Measurements from ENCODE around the gene SLC4A8. TPM values are rescaled to one million over a fixed set of nuclear protein-coding genes. Genes with fewer than 3 reads are reported as not detected.
"Not testable (repeated sequence)": the region's sequence is repeated elsewhere in the genome, so short reads cannot be mapped to it uniquely, and the experiment has no call there.

SLC4A8 gene
- total and polyA plus RNA-seq, 7 donors: under 0.01 to 3.0 (median 0.71) TPM

DNA sequence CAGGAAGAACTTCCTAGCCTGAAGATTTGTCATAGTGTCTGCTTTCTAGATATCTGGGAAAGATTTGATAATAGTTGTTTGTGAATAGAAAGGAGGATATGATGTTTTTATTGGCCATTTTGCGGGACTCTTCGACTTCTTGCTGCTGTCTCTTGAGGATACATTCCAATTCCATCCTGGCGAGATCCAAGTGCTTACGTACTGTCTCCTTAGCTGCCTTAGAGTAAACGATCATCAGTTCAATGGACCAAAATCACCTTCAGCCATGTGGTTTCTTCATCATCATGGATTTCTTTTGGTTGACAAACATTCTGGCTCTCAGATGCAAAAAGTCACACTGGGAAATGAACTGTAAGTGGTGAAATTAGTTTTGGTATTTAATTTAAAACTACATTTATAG lies 83.7 kb downstream of the SLC4A8 start:
- Histone ChIP-seq H3K9me3 (no peaks in the 10 kb centered on the region), H3K4me1 (no peaks in the 10 kb centered on the region), H3K4me3 (no peak overlapping the region), H3K36me3 (no peaks in the 10 kb centered on the region), H3K27me3 (no peaks in the 10 kb centered on the region), H3K27ac (no peak overlapping the region)
- WGBS, 2 donors: 84% methylated on average over 5 of the region's 5 CpGs
- no peak for DNase-seq
- TF ChIP-seq POLR2A (IDR thresholded peaks at IDR 0.05) (no peak), POLR2AphosphoS5 (IDR thresholded peaks at IDR 0.05) (no peak), EP300 (IDR thresholded peaks at IDR 0.05) (no peak)
- TF ChIP-seq, protein P1, sequence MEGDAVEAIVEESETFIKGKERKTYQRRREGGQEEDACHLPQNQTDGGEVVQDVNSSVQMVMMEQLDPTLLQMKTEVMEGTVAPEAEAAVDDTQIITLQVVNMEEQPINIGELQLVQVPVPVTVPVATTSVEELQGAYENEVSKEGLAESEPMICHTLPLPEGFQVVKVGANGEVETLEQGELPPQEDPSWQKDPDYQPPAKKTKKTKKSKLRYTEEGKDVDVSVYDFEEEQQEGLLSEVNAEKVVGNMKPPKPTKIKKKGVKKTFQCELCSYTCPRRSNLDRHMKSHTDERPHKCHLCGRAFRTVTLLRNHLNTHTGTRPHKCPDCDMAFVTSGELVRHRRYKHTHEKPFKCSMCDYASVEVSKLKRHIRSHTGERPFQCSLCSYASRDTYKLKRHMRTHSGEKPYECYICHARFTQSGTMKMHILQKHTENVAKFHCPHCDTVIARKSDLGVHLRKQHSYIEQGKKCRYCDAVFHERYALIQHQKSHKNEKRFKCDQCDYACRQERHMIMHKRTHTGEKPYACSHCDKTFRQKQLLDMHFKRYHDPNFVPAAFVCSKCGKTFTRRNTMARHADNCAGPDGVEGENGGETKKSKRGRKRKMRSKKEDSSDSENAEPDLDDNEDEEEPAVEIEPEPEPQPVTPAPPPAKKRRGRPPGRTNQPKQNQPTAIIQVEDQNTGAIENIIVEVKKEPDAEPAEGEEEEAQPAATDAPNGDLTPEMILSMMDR (IDR thresholded peaks at IDR 0.05): no peak
- intact Hi-C loops (cut with DNase I): no loop called here

DNA sequence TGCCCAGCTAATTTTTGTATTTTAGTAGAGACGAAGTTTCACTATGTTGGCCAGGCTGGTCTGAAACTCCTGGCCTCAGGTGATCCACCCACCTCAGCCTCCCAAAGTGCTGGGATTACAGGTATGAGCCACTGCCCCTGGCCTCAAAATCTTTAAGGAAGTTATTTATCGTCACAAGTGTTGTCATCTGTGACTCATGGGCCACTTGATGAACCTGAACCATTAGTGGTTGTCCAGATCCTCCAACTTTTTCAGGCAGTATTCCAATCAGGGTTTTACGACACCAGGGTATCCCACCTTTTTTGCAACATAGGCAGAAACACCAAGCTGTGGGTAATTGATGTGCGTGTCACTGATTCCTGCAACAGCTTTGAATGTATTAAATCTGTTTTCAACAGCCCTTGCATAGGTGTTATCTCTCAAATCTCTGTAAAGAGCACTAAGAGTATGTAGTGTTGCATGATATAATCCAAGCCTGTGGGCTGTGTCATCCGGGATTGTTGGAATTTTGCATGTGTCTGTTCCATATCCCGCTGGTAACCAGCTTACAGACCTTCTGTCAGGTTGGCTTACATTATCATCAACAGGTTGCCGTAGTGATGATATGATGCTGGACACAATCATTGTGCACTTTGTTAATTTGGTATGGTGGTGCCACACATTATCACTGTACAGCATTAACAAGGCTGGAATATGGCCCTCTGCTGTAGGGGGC lies 87.1 kb downstream of the SLC4A8 start:
- intact Hi-C loops (cut with DNase I): no loop called here
- Histone ChIP-seq H3K4me1 (no peaks in the 10 kb centered on the region), H3K27ac (no peak overlapping the region), H3K9me3 (no peaks in the 10 kb centered on the region), H3K4me3 (no peak overlapping the region), H3K27me3 (no peaks in the 10 kb centered on the region), H3K36me3 (no peaks in the 10 kb centered on the region)
- WGBS, 2 donors: 93 to 95% methylated on average over 7 of the region's 7 CpGs
- TF ChIP-seq, protein P1 (IDR thresholded peaks at IDR 0.05): no peak
- TF ChIP-seq POLR2A (IDR thresholded peaks at IDR 0.05): no peak
- no peak for TF ChIP-seq EP300 (IDR thresholded peaks at IDR 0.05)
- TF ChIP-seq POLR2AphosphoS5 (IDR thresholded peaks at IDR 0.05): no peak
- DNase-seq: no peak

DNA sequence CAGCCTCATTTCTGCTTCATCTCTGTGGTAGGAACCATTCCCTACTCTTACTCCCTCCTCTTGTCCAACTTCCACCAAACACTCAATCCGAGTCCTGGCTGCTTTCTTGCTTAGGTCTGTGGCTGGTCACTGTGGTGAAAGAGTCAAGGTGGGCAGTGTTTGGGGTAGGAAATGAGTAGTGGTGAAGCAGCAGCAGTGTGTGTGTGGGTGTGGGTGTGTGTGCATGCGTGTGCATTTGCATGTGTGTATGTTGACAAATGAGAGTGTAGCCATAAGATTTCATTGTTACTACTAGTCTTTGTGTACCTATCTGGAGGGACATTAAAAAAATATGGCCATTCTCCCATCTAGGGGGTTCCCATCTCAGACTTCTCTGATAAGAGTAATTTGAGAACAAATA lies 87.8 kb downstream of the SLC4A8 start:
- Histone ChIP-seq H3K4me3 (no peak overlapping the region), H3K27me3 (no peaks in the 10 kb centered on the region), H3K9me3 (no peaks in the 10 kb centered on the region), H3K27ac (no peak overlapping the region), H3K4me1 (no peaks in the 10 kb centered on the region), H3K36me3 (no peaks in the 10 kb centered on the region)
- no peak for DNase-seq
- TF ChIP-seq POLR2AphosphoS5 (IDR thresholded peaks at IDR 0.05): no peak
- TF ChIP-seq, protein P1 (IDR thresholded peaks at IDR 0.05): no peak
- TF ChIP-seq POLR2A (IDR thresholded peaks at IDR 0.05): no peak
- no peak for TF ChIP-seq EP300 (IDR thresholded peaks at IDR 0.05)
- intact Hi-C loops (cut with DNase I): no loop called here
- WGBS, 2 donors: 85 to 89% methylated on average over 2 of the region's 2 CpGs

DNA sequence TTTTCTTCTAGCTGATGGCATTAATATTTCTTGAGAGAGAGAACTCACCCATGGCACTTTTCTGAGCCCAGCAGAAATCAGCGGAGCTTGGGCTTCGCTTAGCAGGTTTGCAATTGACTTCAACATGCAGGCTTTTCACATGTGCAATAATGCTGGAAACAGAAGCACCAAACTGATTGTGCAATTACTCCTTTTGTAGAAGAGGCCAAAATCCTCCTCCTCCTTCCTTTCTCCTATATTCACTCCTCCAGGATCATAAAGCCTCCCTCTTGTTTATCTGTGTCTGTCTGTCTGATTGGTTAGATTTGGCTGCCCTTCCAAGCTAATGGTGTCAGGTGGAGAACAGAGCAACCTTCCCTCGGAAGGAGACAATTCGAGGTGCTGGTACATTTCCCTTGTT lies 90.4 kb downstream of the SLC4A8 start:
- H3K4me3 ChIP-seq; H3K36me3 ChIP-seq; H3K27me3 ChIP-seq; H3K9me3 ChIP-seq; H3K27ac ChIP-seq; H3K4me1 ChIP-seq; intact Hi-C loops (cut with DNase I); DNase-seq: not testable (repeated sequence)
- WGBS, 2 donors: 84 to 92% methylated on average over 4 of the region's 4 CpGs

DNA sequence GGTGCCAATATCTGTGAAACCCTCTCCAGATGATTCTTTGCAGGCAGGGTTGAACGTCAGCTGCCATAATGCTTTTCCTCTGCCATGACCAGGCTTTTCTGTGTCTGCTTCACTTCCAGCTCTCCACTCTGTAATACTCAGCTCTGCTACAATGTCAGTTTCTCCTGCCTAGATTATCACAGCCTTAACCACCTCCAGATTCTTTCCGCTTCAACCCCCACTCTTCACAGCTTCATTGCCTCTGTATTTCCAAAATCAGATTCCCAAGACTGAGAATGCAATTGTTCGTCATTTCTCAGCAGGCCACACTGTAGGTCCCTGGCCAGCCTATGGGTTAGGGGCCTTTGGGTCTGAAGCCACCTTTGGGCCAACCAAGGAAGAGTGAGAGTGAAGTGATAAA lies 92.7 kb downstream of the SLC4A8 start:
- no peaks in the 10 kb centered on the region for H3K9me3 ChIP-seq
- no peaks in the 10 kb centered on the region for H3K4me1 ChIP-seq
- no peaks in the 10 kb centered on the region for H3K36me3 ChIP-seq
- intact Hi-C loops (cut with DNase I): no loop called here
- no peak overlapping the region for H3K27ac ChIP-seq
- no peak overlapping the region for H3K4me3 ChIP-seq
- no peaks in the 10 kb centered on the region for H3K27me3 ChIP-seq
- TF ChIP-seq EP300 (IDR thresholded peaks at IDR 0.05) (no peak), POLR2AphosphoS5 (IDR thresholded peaks at IDR 0.05) (no peak), POLR2A (IDR thresholded peaks at IDR 0.05) (no peak)
- TF ChIP-seq, protein P1 (IDR thresholded peaks at IDR 0.05): no peak
- DNase-seq: no peak
- WGBS, 2 donors: 91 to 93% methylated on average over 3 of the region's 3 CpGs
